Endothelial cell of umbilical vein (primary cell): Measurements from ENCODE around the gene GORASP2. TPM values are rescaled to one million over a fixed set of nuclear protein-coding genes. Genes with fewer than 3 reads are reported as not detected.
A peak's percentile ranks its signal among the peaks of the same experiment; 100 is the strongest.

Source experiments
- BruUV-seq: library from RNA; stranded (reverse); fragments of 400-500 nt; replicated peaks from 2 replicates; lab custom pipeline; 2021; lab: Mats Ljungman, UMichigan
- CTCF ChIA-PET: fragments of 300-600, 350-600 bp; sonication (Branson Sonifier 250); formaldehyde crosslinking; loops from one replicate; lab custom pipeline; 2021; ENCODE audit warnings: antibody characterized with exemption, inconsistent platforms; lab: Charles Lee
- POLR2A ChIA-PET: fragments of 300-600, 350-600 bp; sonication (Branson Sonifier 250); formaldehyde crosslinking; loops from one replicate; lab custom pipeline; 2021; ENCODE audit warnings: antibody characterized with exemption, inconsistent platforms; lab: Charles Lee
- DNase-seq: peaks from one replicate; pipeline ENCODE4 v3.0.0-alpha.2; 2011; ENCODE audit warnings: low read depth, low spot score
- FAIRE-seq: peaks from 2 replicates; lab custom pipeline; 2011; peaks lifted over from hg19 to GRCh38; lab: Jason Lieb, UNC
- H2AFZ ChIP-seq: 2 replicates; pipeline ENCODE4 v1.6.0; 2012; ENCODE audit warnings: low read depth, low read length, control low read depth, inconsistent platforms
- H3K27ac ChIP-seq: 2 replicates; pipeline ENCODE4 v1.5.1; 2011; ENCODE audit warnings: low read depth, mild to moderate bottlenecking, control low read depth, low read length, moderate library complexity; ENCODE audit not compliant: insufficient read depth
- H3K27me3 ChIP-seq, 2 experiments: 2 replicates each; pipeline versions ENCODE4 v1.6.0 to v1.6.1; 2011; ENCODE audit warnings: low read length in 2 of 2, mixed read lengths in 1 of 2; ENCODE audit not compliant: control insufficient read depth in 2 of 2, insufficient read depth in 2 of 2
- H3K36me3 ChIP-seq, 2 experiments: 2 replicates in 1 of 2; 3 replicates in 1 of 2; pipeline ENCODE4 v1.5.1; 2011; ENCODE audit warnings: low read length in 2 of 2, mild to moderate bottlenecking in 1 of 2, moderate library complexity in 1 of 2; ENCODE audit not compliant: control insufficient read depth in 2 of 2, insufficient read depth in 2 of 2; ENCODE audit errors: extremely low read depth in 1 of 2
- H3K4me1 ChIP-seq: 3 replicates; pipeline ENCODE4 v1.5.1; 2011; ENCODE audit warnings: mild to moderate bottlenecking, low read length; ENCODE audit not compliant: control insufficient read depth, insufficient read depth; ENCODE audit errors: extremely low read depth
- H3K4me2 ChIP-seq: 2 replicates; pipeline ENCODE4 v1.6.1; 2011; ENCODE audit warnings: low read length, control low read depth, mixed read lengths; ENCODE audit not compliant: insufficient read depth
- H3K4me3 ChIP-seq, 3 experiments: fragments of 200-600 bp in 1 of 3; sonication (generic), shearing (Covaris generic) in 1 of 3; replicated peaks in 1 of 3; 2 replicates each; pipeline ENCODE4 v1.5.1; 2011 to 2016; ENCODE audit warnings: control low read depth in 3 of 3, low read length in 3 of 3, mild to moderate bottlenecking in 2 of 3, inconsistent platforms in 1 of 3, low read depth in 1 of 3, moderate library complexity in 1 of 3; ENCODE audit not compliant: insufficient read depth in 1 of 3
- H3K79me2 ChIP-seq: 2 replicates; pipeline ENCODE4 v1.6.0; 2012; ENCODE audit warnings: low read length, inconsistent platforms; ENCODE audit not compliant: control insufficient read depth, insufficient read depth
- H3K9ac ChIP-seq: replicated peaks from 2 replicates; pipeline ENCODE3; 2011; ENCODE audit warnings: low read length, control low read depth; ENCODE audit not compliant: insufficient read depth; ENCODE audit errors: extremely low read depth
- H3K9me1 ChIP-seq: replicated peaks from 3 replicates; pipeline ENCODE4 v1.6.0; 2011; ENCODE audit warnings: mild to moderate bottlenecking, low read length; ENCODE audit not compliant: control insufficient read depth, insufficient read depth; ENCODE audit errors: extremely low read depth
- H3K9me3 ChIP-seq: replicated peaks from 2 replicates; pipeline ENCODE4 v1.5.1; 2012; ENCODE audit warnings: low read length, inconsistent platforms; ENCODE audit not compliant: control insufficient read depth, insufficient read depth
- H4K20me1 ChIP-seq: replicated peaks from 2 replicates; pipeline ENCODE3; 2011; ENCODE audit warnings: mild to moderate bottlenecking, low read length; ENCODE audit not compliant: control insufficient read depth, insufficient read depth; ENCODE audit errors: extremely low read depth
- CTCF ChIP-seq, 2 donors: IDR thresholded peaks; 1 replicate in 1 of 2; 2 replicates in 1 of 2; pipeline ENCODE4 v1.5.1; 2011; ENCODE audit warnings: low read length in 2 of 2, mild to moderate bottlenecking in 2 of 2, moderate library complexity in 2 of 2, control low read depth in 1 of 2, inconsistent platforms in 1 of 2, low read depth in 1 of 2; ENCODE audit not compliant: insufficient read depth in 1 of 2; ENCODE audit errors: extremely low read depth in 1 of 2
- EZH2 ChIP-seq: IDR thresholded peaks from 2 replicates; pipeline ENCODE4 v1.6.1; 2012; ENCODE audit warnings: borderline replicate concordance, low read depth, mild to moderate bottlenecking, moderate library complexity, low read length, inconsistent platforms; ENCODE audit not compliant: severe bottlenecking
- FOS ChIP-seq: IDR thresholded peaks from 2 replicates; pipeline ENCODE4 v1.6.1; 2011; ENCODE audit warnings: mild to moderate bottlenecking, low read length, moderate library complexity, borderline replicate concordance; ENCODE audit not compliant: insufficient read depth
- GATA2 ChIP-seq: IDR thresholded peaks from 2 replicates; pipeline ENCODE4 v1.7.0; 2011; ENCODE audit warnings: low read depth, mild to moderate bottlenecking, moderate library complexity, mixed read lengths, low read length; ENCODE audit not compliant: insufficient read length, insufficient read depth
- JUN ChIP-seq: IDR thresholded peaks from 2 replicates; pipeline ENCODE4 v1.6.1; 2011; ENCODE audit warnings: borderline replicate concordance, low read depth; ENCODE audit not compliant: insufficient read length, insufficient read depth
- MAX ChIP-seq: IDR thresholded peaks from 2 replicates; pipeline ENCODE4 v1.6.1; 2011; ENCODE audit not compliant: insufficient read depth, insufficient read length
- MYC ChIP-seq: IDR thresholded peaks from one replicate; pipeline ENCODE4 v1.6.1; 2011; ENCODE audit warnings: mild to moderate bottlenecking, low read depth, low read length
- POLR2A ChIP-seq: IDR thresholded peaks from 2 replicates; pipeline ENCODE4 v1.6.1; 2012; ENCODE audit warnings: low read depth, mild to moderate bottlenecking, control low read depth, low read length
- POLR2AphosphoS5 ChIP-seq: IDR thresholded peaks from 2 replicates; pipeline ENCODE4 v1.6.1; 2012; ENCODE audit warnings: low read depth, mild to moderate bottlenecking, control low read depth, low read length, moderate library complexity; ENCODE audit not compliant: insufficient read depth
- dilution Hi-C: fragments of 300-500 bp; cut with MboI; formaldehyde crosslinking; loops from one replicate; pipeline ENCODE4 v1.15.0; 2019; ENCODE audit warnings: low sequenced_read_pairs; ENCODE audit not compliant: extremely low pct_ligation_motif_present
- intact Hi-C: fragments of 100-400 bp; cut with micrococcal nuclease; formaldehyde crosslinking; loops from one replicate; pipeline ENCODE4 v1.10.0; 2022
- polyA plus RNA-seq, 4 experiments: library from polyadenylated mRNA; depleted of rRNA in 3 of 4; stranded (reverse) in 3 of 4; unstranded in 1 of 4; fragments of >200 nt; gene quantifications; 2 replicates each; pipeline versions ENCODE4 v1.2.1 to v1.2.3, GENCODE V29; 2011 to 2012; ENCODE audit warnings: missing spikeins in 1 of 4
- total RNA-seq: library from RNA; stranded (reverse); gene quantifications from 2 replicates; pipeline ENCODE4 v1.2.3, GENCODE V29; 2021

The GORASP2 gene
- total and polyA plus RNA-seq, 2 donors (not counting 3 experiments of a cell fraction or from before 2014, with no cell fraction given) = 104 to 245 TPM

GRCh38 chr2:170984079-170984478, 55.0 kb downstream of the GORASP2 start:
- Histone ChIP-seq H3K9ac (no peak overlapping the region), H3K9me3 (no peaks in the 10 kb centered on the region), H3K27ac (no peak overlapping the region), H3K4me3 (no peak overlapping the region), H3K9me1 (no peaks in the 10 kb centered on the region), H3K4me1 (no peaks in the 10 kb centered on the region), H3K79me2 (no peaks in the 10 kb centered on the region), H3K4me2 (no peak overlapping the region), H3K27me3 (no peaks in the 10 kb centered on the region), H3K36me3 (no peaks in the 10 kb centered on the region), H4K20me1 (no peaks in the 10 kb centered on the region), H2AFZ (no peak overlapping the region)
- TF ChIP-seq EZH2 (no peak), POLR2AphosphoS5 (peak; percentile 17)
- FAIRE-seq (peak; percentile 15), DNase-seq (no peak)
- POLR2A ChIA-PET = interaction anchor here (0.7 kb wide), 1 partner anchor 533 kb away, joined by 12 read pairs; no protein-coding TSS in a partner anchor
- BruUV-seq = no TSS peak
- dilution Hi-C loops = no loop called here
- intact Hi-C loops = no loop called here
- CTCF ChIA-PET = interaction anchor here (0.6 to 1.4 kb wide), 3 partner anchors 103 to 1532 kb away, joined by 3 read pairs; no protein-coding TSS in a partner anchor

- Histone ChIP-seq H3K79me2 (no peaks in the 10 kb centered on the region), H3K27ac (no peak overlapping the region), H4K20me1 (no peaks in the 10 kb centered on the region), H3K36me3 (no peaks in the 10 kb centered on the region), H2AFZ (no peak overlapping the region), H3K4me3 (no peak overlapping the region), H3K9ac (no peak overlapping the region), H3K4me2 (no peak overlapping the region), H3K4me1 (no peaks in the 10 kb centered on the region), H3K9me1 (no peaks in the 10 kb centered on the region), H3K27me3 (no peaks in the 10 kb centered on the region), H3K9me3 (no peaks in the 10 kb centered on the region)
- no TSS peak for BruUV-seq
- CTCF ChIA-PET = no interaction called here
- TF ChIP-seq POLR2A (no peak), JUN (no peak), GATA2 (no peak), MAX (no peak), CTCF (IDR thresholded peaks at IDR 0.05; ENCODE audit: extremely low read depth in 1 of 2, insufficient read depth in 1 of 2, low read depth in 1 of 2, low read length in 2 of 2) (no peak), MYC (no peak), FOS (no peak), EZH2 (no peak), POLR2AphosphoS5 (no peak)
- intact Hi-C loops (no loop called here), dilution Hi-C loops (no loop called here)
- POLR2A ChIA-PET = no interaction called here
- no peak for FAIRE-seq
- no peak for DNase-seq
These were observed 56.4 kb downstream of the GORASP2 start for GRCh38 chr2:170985407-170985806.
